Bronchial epithelial cell (primary cell): Measurements from ENCODE around the gene FGD4. TPM values are rescaled to one million over a fixed set of nuclear protein-coding genes. Genes with fewer than 3 reads are reported as not detected.
A peak's percentile ranks its signal among the peaks of the same experiment; 100 is the strongest.

ENCODE experiments used
- DNase-seq: peaks from one replicate; pipeline ENCODE4 v3.0.0-alpha.2; 2010; ENCODE audit warnings: low read depth
- FAIRE-seq: peaks from 2 replicates; lab custom pipeline; 2011; peaks lifted over from hg19 to GRCh38; lab: Jason Lieb, UNC
- H3K27me3 ChIP-seq: 2 replicates; pipeline ENCODE4 v1.5.1; 2011; ENCODE audit warnings: low read length; ENCODE audit not compliant: control insufficient read depth, insufficient read depth
- H3K36me3 ChIP-seq: 2 replicates; pipeline ENCODE4 v1.5.1; 2011; ENCODE audit warnings: low read length; ENCODE audit not compliant: control insufficient read depth, insufficient read depth
- H3K4me3 ChIP-seq: 2 replicates; pipeline ENCODE4 v1.5.1; 2011; ENCODE audit warnings: mild to moderate bottlenecking, low read depth, low read length, control low read depth
- CTCF ChIP-seq: IDR thresholded peaks from 2 replicates; pipeline ENCODE4 v1.5.1; 2011; ENCODE audit warnings: mild to moderate bottlenecking, moderate library complexity, low read length, control low read depth, inconsistent platforms; ENCODE audit not compliant: insufficient read depth, severe bottlenecking
- total RNA-seq: library from RNA; depleted of rRNA; stranded (reverse); fragments of >200 nt; gene quantifications from 2 replicates; pipeline ENCODE4 v1.2.1, GENCODE V29; 2014

FGD4 gene
- total RNA-seq, 1 donor from 2014 or later, result 22.9 TPM

- FAIRE-seq, result no peak
- no peak for DNase-seq
- Histone ChIP-seq H3K36me3 (peaks cover 4% of the 10 kb centered on the region), H3K4me3 (no peak overlapping the region), H3K27me3 (no peaks in the 10 kb centered on the region)
- TF ChIP-seq CTCF, result no peak
Measured at GRCh38 chr12:32606443-32606842, 207.1 kb downstream of the FGD4 start.

DNA sequence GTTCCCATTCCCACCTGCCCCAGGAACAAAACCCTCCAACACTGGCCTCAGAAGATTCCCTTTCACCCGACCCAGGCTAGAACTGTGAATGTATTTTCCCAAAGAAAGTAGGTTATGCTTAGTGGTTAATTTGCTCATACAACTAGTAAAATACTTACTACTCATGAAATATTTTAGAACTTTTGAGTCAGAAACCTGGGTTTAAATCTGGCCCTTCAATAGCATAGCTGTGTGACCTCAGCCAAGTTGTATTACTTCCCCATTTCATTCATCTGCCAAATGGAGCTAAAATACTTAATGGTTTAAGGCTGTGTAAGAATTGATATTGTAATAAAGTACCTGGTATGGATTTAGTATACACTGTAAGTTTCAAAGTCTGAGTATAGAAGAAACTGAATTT is 210.6 kb downstream of the FGD4 start:
- H3K4me3 ChIP-seq, result no peak overlapping the region
- FAIRE-seq (no peak), DNase-seq (no peak)
- H3K27me3 ChIP-seq, result no peaks in the 10 kb centered on the region
- H3K36me3 ChIP-seq, result peaks cover 9% of the 10 kb centered on the region
- TF ChIP-seq CTCF, result no peak

DNA sequence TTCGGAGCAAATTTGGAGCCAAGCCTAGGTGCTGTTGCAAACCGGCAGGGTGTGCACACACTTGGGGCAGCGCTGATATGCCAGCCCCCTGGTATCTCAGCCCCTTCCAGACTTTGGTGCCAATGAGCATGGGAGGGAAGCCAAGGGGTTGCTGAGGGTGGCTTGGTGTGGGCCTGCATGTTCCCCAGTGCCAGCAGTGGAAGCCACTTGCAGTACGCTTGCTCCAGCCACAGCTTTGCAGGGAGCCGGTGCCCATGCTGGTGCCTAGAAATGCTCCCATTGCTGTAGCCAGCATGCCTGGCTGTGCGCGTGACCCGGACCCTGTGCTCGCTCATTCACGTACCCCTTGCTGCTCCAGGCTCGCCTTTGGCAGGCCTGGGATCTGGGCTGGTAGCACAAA is 212.6 kb downstream of the FGD4 start:
- no peak for TF ChIP-seq CTCF
- no peaks in the 10 kb centered on the region for H3K27me3 ChIP-seq
- peaks cover 9% of the 10 kb centered on the region for H3K36me3 ChIP-seq
- DNase-seq (no peak), FAIRE-seq (no peak)
- no peak overlapping the region for H3K4me3 ChIP-seq

DNA sequence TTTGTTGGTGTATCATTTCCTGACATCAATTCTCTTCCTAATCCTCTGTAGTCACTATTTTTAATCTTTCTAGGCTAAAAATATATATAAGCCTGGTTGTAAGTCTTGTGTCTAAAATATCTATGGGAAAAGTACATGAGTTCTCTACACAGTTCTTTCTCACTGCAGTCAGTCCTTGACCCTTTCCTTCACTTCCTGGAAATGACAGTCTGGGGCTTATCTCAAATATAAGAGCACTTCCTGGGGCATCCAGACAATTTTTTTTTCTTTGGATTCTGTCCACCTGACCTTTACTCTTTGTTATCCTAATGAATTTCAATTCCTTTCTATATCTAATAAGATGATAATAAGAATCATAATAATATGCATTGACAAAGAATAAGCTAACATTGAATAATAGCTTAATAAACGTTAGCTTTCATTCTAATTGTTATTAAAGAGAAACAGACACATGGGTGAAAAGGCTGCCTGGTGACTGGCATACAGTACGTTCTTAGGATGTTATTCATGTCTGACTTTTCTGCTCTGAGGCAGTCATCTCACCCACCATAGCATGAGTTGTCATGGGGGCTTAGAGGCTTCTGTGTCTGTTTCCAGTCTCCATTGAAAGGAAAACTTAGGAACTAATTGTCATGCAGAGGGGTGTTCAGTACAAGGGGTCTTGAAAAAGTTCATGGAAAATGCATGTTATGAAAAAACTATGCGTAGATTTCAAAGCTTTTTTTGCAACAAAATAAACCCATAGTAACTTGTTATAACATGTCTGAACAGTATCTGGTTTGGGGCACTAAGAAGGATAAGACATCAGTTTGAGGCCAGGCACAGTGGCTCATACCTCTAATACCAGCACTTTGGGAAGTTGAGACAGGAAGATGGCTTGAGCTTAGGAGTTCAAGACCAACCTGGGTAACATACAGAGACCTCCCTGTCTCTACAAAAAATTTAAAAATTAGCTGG is 213.6 kb downstream of the FGD4 start:
- no peaks in the 10 kb centered on the region for H3K27me3 ChIP-seq
- no peak for FAIRE-seq

DNA sequence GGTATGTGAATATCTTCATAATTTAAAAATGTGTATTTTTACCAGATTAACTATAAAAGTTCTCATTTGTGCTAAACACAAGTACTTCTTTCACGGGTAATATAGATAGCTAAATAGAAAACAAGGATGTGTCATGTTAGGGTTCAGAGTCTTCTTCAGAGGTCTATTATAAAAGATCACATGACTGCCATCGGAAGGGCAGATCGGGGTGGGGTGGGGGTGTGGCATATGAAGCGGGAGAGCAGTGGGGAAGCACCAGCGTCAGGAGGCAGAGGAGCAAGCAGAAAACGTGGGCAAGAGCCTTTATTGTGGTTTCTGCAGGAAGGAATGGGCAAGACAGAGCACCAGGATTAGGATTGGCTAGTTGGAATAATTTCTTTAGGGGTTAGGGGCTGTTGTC is 216.1 kb downstream of the FGD4 start:
- H3K36me3 ChIP-seq, result peaks cover 6% of the 10 kb centered on the region
- FAIRE-seq, result no peak
- no peak for DNase-seq
- no peak overlapping the region for H3K4me3 ChIP-seq
- no peak for TF ChIP-seq CTCF
- no peaks in the 10 kb centered on the region for H3K27me3 ChIP-seq

More for the DNA sequence above, 213.6 kb downstream of the FGD4 start:
- no peak for TF ChIP-seq CTCF
- DNase-seq, result peak; percentile 66
- peaks cover 7% of the 10 kb centered on the region for H3K36me3 ChIP-seq
- no peak overlapping the region for H3K4me3 ChIP-seq
